ENCODE measurements around the gene LIAS. TPM values are rescaled to one million over a fixed set of nuclear protein-coding genes. Genes with fewer than 3 reads are reported as not detected.

Gene LIAS
- total RNA-seq, 1 experiment from 2014 or later = 23.5 TPM

DNA sequence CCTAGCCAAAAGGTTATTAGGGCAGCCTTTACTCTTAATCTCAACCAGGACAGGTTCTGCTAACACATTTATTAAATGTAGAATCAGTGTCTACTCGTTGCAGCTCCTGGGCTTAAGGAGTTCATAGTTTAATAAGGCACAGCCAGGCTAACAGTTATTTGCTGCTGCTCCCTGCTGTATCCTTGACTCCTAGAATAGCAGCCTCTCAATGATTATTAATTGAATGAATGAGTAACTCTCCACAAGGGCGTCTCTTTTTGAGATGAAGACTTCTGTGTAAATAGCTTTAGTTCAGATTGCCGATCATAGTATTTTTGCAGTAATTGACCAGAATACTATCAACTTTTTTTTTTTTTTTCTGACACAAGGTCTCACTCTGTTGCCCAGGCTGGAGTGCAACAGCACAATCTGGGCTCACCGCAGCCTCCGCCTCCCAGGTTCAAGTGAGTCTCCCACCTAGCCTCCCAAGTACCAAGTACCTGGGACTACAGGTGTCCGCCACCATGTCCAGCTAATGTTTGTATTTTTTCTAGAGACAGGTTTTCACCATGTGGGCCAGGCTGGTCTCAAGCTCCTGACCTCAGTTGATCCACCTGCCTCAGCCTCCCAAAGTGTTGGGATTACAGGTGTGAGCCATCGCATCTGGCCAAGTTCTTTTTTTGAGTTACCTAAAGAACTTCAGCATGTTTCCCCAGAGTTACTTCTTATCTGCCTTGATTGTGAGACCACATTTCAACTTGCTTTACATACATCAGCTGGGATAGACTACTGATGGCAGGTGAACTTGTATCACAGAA lies 65.5 kb downstream of the LIAS start:
- BruUV-seq (replicated peaks) = no TSS peak
- no peak overlapping the region for H2AFZ ChIP-seq (ENCODE audit: low read depth, low read length, poor library complexity, severe bottlenecking)
- no peak for DNase-seq (ENCODE audit: low read depth, low spot score)
- no peaks in the 10 kb centered on the region for H3K27me3 ChIP-seq (ENCODE audit: insufficient read depth, low read length)
- ChIA-PET RAD21 (ENCODE audit: low non-redundant PET in 1 of 2, low total read pairs in 2 of 2, uncharacterized antibody in 2 of 2, unreplicated experiment in 2 of 2) (no interaction called here), CTCF (no interaction called here), POLR2A (no interaction called here)
- no peaks in the 10 kb centered on the region for H3K9me3 ChIP-seq (ENCODE audit: control insufficient read depth in 1 of 2, insufficient read depth in 1 of 2, low read depth in 1 of 2, low read length in 2 of 2)
- ATAC-seq = no peak
- intact Hi-C loops (cut with micrococcal nuclease) = no loop called here
- H3K79me2 ChIP-seq (ENCODE audit: insufficient read depth, low read length) = peaks cover 69% of the 10 kb centered on the region
- H3K36me3 ChIP-seq (ENCODE audit: control insufficient read depth in 1 of 2, insufficient read depth in 2 of 2, low read length in 2 of 2) = no peaks in the 10 kb centered on the region; a peak in 1 of 4 replicates
- H3K9me2 ChIP-seq (ENCODE audit: insufficient read depth) = no peaks in the 10 kb centered on the region
- H4K20me1 ChIP-seq (ENCODE audit: insufficient read depth) = no peaks in the 10 kb centered on the region
- no peak overlapping the region for H3K9ac ChIP-seq (ENCODE audit: low read length)
- TF ChIP-seq POLR2A (IDR thresholded peaks at IDR 0.05; ENCODE audit: borderline replicate concordance, extremely low read depth, insufficient read depth, insufficient read length) (no peak), JUND (IDR thresholded peaks at IDR 0.05) (no peak), YY1 (IDR thresholded peaks at IDR 0.05; ENCODE audit: extremely low read depth, insufficient replicate concordance, low read depth, low read length) (no peak), EZH2phosphoT487 (IDR thresholded peaks at IDR 0.05; ENCODE audit: borderline replicate concordance) (no peak), POLR2AphosphoS5 (IDR thresholded peaks at IDR 0.05; ENCODE audit: low read depth, low read length) (no peak), RAD21 (IDR thresholded peaks at IDR 0.05; ENCODE audit: low read depth) (no peak), TCF7L2 (IDR thresholded peaks at IDR 0.05; ENCODE audit: borderline replicate concordance, extremely low read depth, insufficient read depth, insufficient read length) (no peak), EZH2 (IDR thresholded peaks at IDR 0.05) (no peak), FOSL1 (IDR thresholded peaks at IDR 0.05; ENCODE audit: low read depth) (no peak), SP1 (IDR thresholded peaks at IDR 0.05; ENCODE audit: low read depth) (no peak)
- TF ChIP-seq, protein P1, sequence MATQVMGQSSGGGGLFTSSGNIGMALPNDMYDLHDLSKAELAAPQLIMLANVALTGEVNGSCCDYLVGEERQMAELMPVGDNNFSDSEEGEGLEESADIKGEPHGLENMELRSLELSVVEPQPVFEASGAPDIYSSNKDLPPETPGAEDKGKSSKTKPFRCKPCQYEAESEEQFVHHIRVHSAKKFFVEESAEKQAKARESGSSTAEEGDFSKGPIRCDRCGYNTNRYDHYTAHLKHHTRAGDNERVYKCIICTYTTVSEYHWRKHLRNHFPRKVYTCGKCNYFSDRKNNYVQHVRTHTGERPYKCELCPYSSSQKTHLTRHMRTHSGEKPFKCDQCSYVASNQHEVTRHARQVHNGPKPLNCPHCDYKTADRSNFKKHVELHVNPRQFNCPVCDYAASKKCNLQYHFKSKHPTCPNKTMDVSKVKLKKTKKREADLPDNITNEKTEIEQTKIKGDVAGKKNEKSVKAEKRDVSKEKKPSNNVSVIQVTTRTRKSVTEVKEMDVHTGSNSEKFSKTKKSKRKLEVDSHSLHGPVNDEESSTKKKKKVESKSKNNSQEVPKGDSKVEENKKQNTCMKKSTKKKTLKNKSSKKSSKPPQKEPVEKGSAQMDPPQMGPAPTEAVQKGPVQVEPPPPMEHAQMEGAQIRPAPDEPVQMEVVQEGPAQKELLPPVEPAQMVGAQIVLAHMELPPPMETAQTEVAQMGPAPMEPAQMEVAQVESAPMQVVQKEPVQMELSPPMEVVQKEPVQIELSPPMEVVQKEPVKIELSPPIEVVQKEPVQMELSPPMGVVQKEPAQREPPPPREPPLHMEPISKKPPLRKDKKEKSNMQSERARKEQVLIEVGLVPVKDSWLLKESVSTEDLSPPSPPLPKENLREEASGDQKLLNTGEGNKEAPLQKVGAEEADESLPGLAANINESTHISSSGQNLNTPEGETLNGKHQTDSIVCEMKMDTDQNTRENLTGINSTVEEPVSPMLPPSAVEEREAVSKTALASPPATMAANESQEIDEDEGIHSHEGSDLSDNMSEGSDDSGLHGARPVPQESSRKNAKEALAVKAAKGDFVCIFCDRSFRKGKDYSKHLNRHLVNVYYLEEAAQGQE (IDR thresholded peaks at IDR 0.05; ENCODE audit: low read depth) = no peak
- TF ChIP-seq, protein P2, sequence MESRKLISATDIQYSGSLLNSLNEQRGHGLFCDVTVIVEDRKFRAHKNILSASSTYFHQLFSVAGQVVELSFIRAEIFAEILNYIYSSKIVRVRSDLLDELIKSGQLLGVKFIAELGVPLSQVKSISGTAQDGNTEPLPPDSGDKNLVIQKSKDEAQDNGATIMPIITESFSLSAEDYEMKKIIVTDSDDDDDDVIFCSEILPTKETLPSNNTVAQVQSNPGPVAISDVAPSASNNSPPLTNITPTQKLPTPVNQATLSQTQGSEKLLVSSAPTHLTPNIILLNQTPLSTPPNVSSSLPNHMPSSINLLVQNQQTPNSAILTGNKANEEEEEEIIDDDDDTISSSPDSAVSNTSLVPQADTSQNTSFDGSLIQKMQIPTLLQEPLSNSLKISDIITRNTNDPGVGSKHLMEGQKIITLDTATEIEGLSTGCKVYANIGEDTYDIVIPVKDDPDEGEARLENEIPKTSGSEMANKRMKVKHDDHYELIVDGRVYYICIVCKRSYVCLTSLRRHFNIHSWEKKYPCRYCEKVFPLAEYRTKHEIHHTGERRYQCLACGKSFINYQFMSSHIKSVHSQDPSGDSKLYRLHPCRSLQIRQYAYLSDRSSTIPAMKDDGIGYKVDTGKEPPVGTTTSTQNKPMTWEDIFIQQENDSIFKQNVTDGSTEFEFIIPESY (IDR thresholded peaks at IDR 0.05; ENCODE audit: extremely low read depth, insufficient replicate concordance, low read length) = no peak
- H3K27ac ChIP-seq (ENCODE audit: low read depth, low read length) = no peak overlapping the region
- no peak overlapping the region for H3K4me2 ChIP-seq (ENCODE audit: low read length)
- H3K4me1 ChIP-seq (ENCODE audit: control insufficient read depth in 1 of 2, insufficient read depth in 2 of 2, low read length in 2 of 2) = peaks cover 7 to 27% of the 10 kb centered on the region in 2 experiments; a peak in 3 of 4 replicates
- no peak overlapping the region for H3K4me3 ChIP-seq (replicated peaks in 1 of 2; ENCODE audit: low read depth in 1 of 2, low read length in 2 of 2)
